HG03175 (cell line): Measurements from ENCODE around the gene SRCIN1.
"Not testable (repeated sequence)": the region's sequence is repeated elsewhere in the genome, so short reads cannot be mapped to it uniquely, and the experiment has no call there.

ENCODE experiments used
- ATAC-seq: cut with Tn5 transposase; IDR thresholded peaks from one replicate; pipeline ENCODE4 v1.9.1; 2021; ENCODE audit warnings: mild to moderate bottlenecking, moderate library complexity; ENCODE audit not compliant: unreplicated experiment

SRCIN1 gene

GRCh38 chr17:38511150-38512108 lies 94.3 kb downstream of the SRCIN1 start:
- ATAC-seq = no peak

DNA sequence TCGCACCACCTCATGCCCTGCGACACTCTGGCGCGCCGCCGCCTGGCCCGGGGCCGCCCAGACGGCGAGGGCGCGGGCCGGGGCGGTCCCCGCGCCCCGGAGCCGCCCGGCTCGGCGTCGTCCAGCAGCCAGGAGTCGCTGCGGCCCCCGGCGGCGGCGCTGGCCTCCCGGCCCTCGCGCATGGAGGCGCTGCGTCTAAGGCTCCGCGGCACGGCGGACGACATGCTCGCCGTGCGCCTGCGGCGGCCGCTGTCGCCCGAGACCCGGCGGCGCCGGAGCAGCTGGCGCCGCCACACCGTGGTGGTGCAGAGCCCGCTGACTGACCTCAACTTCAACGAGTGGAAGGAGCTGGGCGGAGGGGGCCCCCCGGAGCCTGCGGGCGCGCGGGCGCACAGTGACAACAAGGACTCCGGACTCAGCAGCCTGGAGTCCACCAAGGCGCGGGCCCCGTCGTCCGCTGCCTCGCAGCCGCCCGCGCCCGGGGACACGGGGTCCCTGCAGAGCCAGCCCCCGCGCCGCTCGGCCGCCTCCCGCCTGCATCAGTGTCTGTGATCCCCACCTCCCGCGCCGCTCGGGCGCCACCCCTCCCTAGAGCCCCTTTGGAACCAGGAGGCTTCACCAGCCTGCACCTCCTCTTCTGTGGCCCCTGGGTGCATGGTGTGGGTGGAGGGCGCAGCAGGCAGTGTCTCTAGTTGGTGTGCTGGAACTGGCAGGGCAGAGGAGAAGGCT lies 95.2 kb downstream of the SRCIN1 start:
- ATAC-seq = no peak

DNA sequence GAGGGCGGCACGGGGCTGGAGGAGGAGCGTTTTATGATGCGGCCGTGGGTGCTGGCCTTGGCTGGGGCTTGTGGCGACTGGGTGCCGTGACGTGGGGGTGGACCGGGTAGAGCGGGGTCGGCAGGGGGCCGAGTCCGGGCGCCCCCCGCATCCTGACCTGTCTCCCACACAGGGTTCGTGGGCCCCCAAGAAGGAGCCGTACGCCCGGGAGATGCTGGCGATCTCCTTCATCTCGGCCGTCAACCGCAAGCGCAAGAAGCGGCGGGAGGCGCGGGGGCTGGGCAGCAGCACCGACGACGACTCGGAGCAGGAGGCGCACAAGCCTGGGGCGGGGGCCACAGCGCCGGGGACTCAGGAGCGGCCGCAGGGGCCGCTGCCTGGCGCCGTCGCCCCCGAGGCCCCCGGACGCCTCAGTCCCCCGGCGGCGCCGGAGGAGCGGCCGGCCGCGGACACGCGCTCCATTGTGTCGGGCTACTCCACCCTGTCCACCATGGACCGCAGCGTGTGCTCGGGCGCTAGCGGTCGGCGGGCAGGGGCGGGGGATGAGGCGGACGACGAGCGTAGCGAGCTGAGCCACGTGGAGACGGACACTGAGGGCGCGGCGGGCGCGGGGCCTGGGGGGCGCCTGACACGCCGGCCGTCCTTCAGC lies 95.9 kb downstream of the SRCIN1 start:
- no peak for ATAC-seq

DNA sequence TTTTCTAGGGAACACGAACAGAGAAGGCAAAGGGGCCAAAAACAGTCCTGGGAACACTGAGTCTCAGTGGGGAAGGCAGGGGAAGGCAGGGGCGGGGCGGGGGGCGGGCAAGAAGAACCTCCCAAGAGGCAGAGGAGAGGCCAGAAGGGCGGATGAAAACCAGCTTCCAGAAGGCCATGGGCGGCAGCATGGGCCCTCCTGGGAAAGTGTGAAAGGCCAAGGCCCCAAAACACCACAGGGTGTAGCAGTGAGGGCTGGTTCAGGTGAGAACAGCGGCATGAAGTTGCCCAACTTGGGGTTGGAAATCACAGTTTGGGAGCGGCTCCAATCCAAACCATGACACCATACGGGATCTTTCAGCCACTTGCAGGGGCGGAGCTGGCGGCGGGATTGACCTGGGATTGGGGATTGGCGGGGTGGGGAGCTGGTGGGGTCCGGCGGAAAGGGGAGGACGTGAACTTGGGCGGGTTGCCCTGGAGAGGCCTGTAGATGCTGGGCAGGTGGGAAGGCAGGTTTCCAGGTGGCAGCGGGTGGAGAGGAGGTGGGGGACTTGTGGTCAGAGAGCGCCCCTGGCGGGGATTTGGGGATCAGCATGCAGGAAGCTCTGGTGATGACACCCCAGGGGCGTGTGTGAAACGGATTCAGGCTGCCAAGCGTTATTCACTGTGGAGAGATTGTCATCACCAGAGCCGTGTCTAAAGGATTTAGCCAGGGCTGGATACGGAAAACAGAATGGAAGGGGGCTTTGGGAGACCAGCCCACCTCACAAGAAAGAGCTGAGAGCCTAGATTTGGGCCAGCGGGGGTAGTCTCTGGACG lies 96.6 kb downstream of the SRCIN1 start:
- ATAC-seq = no peak

DNA sequence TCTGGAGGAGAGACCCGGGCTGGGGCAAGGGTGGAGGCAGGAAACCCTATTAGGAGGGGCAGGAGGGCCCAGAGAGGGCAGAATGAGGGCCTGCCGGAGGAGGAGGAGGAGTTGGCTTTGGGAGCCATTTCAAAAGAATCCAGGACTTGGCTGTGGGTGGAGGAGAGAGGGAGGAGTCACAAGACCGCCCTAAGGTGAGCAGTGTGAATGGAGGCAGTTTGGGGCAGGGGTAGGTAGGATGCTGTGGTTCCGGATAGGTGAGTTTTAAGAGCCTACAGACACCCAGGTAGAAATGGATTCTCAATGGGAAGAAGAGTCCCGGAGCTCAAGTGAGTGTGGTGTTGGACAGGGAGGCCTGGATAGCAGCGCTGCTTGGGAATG lies 97.2 kb downstream of the SRCIN1 start:
- ATAC-seq = no peak

- no peak for ATAC-seq
Measured at GRCh38 chr17:38507921-38508569, 97.7 kb downstream of the SRCIN1 start.

DNA sequence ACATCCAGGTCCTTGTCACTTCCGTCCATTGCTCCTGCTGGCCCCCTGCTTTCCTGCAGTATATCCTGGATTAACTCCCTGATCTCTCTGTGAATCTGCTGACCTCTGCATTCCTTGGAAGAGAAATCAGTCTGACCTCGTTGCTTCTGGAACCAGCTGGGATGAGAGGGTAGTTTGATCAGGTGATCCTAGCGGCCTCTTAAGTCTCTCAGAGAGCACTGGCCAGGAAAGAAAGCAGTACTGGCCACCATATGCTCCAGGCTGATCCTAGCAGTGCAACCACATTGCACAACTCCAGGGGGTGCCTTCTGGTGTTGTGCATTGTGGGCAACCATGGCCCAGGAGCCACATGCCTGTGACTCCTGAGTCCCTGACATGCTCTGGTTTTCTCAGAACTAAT lies 98.3 kb downstream of the SRCIN1 start:
- ATAC-seq = no peak

DNA sequence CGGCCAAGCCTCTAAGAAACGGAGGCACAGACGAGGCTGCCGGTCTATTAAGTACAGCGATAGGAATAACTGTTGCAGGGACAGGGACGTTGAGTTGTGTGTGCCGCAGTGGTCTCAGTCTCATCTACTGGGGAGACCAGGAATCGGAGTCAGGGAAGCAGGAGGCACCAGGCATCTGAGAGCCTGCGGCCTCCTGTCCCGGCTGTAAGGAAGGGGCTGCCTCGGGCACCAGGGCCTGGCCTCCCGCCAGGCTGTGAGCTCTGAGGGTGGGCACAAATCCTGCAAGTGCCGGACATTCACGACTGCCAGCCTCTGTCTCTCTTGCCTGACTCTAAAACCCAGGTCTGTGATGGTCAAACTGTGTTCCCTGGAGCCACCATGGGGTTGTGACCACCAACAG lies 101.5 kb downstream of the SRCIN1 start:
- ATAC-seq = no peak

- not testable (repeated sequence) for ATAC-seq
Measured at GRCh38 chr17:38503286-38503913, 102.4 kb downstream of the SRCIN1 start.

GRCh38 chr17:38501718-38502117 lies 104.0 kb downstream of the SRCIN1 start:
- ATAC-seq = not testable (repeated sequence)

- ATAC-seq = not testable (repeated sequence)
Measured at GRCh38 chr17:38499230-38499629, 106.5 kb downstream of the SRCIN1 start.

GRCh38 chr17:38498353-38498752 lies 107.4 kb downstream of the SRCIN1 start:
- ATAC-seq = no peak

- not testable (repeated sequence) for ATAC-seq
Measured at GRCh38 chr17:38497656-38498055, 108.1 kb downstream of the SRCIN1 start.

GRCh38 chr17:38494152-38494551 lies 111.6 kb downstream of the SRCIN1 start:
- not testable (repeated sequence) for ATAC-seq

GRCh38 chr17:38492067-38493040 lies 113.4 kb downstream of the SRCIN1 start:
- not testable (repeated sequence) for ATAC-seq

DNA sequence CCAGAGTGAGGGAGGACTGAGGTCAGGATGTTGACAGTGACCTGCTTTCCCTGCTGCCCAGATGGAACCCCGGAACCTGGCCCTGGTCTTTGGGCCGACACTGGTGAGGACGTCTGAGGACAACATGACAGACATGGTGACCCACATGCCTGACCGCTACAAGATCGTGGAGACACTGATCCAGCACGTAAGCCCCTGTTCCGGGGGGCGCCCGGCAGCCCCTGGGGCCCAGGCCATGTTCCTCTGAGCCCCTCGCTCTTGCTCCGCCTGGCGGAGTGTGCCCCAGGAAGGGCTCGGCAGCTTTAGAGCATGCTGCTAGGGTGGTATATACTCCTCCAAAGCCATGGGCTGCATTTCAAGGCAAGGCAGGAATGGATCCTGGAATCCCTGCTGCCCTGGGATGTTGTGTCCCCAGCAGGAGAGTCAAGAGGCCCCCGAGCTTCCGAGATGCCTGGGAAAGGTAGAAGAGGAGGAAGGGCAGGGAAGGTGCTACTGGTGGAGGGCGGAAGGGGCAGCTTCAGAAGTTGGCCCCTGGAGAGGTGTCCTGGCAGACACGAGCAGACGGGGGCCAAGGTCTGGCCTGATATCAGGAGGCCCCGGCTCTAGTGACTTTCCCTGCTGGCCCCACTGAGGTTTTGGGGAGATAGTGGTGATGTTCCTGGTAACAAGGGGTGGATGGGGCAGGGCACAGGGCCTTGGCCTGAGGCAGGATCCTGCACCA lies 114.2 kb downstream of the SRCIN1 start:
- not testable (repeated sequence) for ATAC-seq

DNA sequence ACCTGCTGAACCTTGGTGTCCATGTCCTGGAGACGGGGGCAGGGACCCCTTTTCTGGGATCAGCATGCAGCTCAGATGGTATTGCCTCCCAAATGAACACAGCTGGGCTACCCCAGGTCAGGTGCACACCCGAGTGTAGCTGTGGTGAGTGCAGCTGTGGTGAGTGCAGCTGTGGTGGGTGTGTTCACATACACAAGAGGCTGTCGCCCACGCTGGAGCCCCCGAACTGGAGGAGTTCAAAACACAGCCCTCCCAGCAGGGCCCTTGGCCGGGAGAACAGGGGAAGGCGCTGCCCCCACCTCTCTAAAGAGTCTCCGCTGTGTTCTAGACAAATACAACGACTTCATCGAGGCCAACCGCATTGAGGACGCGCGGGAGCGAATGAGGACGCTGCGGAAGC lies 116.0 kb downstream of the SRCIN1 start:
- ATAC-seq = not testable (repeated sequence)
